T-helper 1 cell treated with Interleukin-12 subunit alpha and Interleukin-12 subunit beta and Interleukin-4 antibody, amounts not matched to agents 30 ng/mL and 1 ng/mL, for 36 hours (primary cell): Measurements from ENCODE around the gene IQCE. TPM values are rescaled to one million over a fixed set of nuclear protein-coding genes. Genes with fewer than 3 reads are reported as not detected.

Experiments
- intact Hi-C: fragments of 100-400 bp; cut with micrococcal nuclease; formaldehyde crosslinking; loops from one replicate; pipeline ENCODE4 v1.15.1; 2024
- total RNA-seq: library from RNA; stranded (reverse); gene quantifications from 2 replicates; pipeline ENCODE4 v1.2.3, GENCODE V29; 2022

Gene IQCE
- total RNA-seq, 1 donor from 2014 or later: 14.9 TPM

DNA sequence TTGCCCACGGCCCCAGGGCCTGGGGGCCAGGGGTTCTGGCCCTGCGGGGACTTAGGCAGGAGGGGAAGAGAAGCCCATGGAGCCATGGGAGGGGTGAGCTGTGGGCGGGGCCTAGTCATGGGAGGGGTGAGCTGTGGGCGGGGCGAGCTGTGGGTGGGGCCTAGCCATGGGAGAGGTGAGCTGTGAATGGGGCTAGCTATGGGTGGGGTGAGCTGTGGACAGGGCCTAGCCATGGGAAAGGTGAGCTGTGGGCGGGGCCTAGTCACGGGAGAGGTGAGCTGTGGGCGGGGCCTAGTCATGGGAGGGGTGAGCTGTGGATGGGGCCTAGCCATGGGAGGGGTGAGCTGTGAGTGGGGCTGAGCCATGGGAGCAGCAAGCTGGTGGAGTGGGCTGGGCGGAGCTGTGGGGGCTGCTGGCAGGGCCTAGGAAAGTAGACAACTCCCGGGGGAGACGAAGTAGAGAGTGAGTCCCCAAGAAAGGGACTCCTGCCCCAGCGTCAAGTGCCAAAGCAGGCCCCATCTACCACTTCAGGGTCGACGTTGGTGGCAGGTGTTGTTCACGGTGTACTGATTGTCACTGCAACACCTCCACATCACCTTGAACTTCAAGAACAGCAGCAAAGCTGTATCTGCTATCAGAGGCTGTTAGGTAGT is 53.8 kb downstream of the IQCE start:
- intact Hi-C loops: loop anchor here (1.0 kb wide), 1 partner anchor 19 kb away; the partner anchor contains the start of gene TTYH3

DNA sequence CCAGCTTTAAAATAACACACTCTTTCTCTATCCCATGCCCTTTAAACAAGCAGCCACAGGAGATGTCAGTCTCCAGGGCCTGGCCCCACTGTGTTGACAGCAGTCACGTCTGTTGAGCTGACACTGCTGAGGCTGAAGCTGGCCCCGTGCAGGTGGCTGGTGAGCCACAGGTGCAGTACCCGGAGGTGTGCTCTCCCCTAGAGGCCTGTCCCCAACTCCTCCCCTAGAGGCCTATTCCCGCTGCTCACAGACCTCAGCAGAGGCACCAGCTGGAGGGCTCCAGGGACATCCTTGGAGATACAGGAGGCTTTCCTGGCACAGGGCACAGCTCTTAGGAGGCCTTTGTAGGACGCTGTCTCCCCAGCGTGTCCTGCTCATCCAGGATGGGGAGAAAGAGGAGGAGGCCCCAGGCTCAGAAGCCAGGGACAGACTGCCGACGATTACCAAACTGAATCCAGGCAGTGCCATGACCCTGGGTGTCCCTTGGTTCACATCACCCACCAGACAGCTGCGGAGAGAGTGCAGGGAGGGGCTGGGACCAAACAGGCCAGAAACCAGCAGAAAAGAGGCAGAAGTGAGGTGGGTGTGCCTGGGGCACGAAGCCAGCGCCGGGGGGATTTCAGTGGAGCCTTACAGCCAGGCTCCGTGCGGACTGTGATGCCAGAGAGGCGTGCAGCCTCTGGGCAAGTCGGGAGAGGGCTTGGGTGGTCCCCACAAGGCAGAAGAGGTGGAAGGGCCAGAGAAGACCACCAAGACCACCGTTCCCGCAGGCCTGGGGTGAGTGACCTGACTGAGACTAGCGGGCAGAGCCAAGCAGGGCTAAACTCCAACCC is 54.5 kb downstream of the IQCE start:
- intact Hi-C loops: no loop called here

DNA sequence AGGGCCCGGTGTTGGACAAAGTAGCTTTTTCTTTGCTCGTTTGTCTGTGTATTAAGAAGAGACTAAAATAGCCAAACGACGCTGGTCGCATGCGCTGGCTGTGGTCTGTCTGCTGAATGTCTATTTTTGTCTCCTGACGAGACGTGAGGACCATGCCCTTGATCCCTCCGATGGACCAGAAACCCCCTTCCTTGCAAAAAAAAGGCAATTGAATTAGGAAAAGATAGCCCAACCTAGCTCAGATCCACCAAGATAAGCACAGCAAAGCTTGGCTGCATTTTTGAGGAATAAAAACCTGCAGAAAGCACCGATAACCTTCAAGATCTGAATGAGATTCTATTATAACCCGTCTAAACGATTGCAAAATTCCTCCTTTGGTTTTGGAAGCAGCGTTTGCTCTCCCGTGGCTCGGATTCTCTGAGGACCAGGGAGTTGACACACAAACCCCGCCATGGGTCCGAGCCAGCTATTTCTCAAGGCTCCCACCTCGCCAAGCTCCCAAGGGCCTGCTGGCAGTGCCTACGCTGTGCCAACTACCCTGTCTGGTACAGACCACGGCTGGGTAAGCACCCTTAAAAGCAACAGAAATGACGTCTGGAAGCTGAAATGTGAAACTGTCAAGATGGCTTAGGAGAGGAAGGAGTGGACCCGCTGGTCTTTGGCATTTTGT is 55.3 kb downstream of the IQCE start:
- intact Hi-C loops: no loop called here

DNA sequence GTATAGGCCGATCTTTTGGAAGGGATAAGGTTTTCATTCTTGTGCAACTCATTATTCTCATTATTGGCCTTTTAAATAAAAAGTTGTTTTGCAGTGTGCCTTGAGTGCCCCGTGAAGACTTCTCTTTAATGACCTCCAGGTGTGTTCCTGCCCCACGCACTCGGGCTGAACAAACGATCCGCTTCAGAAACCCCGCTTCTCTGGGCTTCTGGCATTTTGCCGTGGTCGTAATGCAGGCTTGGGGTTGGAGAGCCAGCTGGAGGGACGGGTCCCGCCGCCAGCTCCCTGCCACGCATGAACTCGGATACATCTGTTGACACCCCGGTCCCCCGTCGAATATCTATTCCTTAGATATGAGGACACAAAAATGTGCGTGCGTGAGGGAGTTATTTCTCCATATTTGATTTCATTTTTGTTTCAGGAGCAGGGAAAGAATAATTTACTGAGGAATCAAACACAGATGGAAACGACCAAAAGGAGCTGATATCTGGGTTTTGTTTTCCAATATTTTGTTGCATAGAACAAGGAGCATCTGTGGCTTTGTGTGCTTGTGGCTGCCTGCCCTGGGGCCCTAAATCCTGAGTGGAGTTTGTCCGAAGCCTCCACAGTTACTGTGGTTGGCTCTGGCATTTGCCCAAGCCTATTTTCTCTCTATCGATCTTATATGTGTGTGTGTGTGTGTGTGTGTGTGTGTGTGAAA is 56.0 kb downstream of the IQCE start:
- intact Hi-C loops: no loop called here

DNA sequence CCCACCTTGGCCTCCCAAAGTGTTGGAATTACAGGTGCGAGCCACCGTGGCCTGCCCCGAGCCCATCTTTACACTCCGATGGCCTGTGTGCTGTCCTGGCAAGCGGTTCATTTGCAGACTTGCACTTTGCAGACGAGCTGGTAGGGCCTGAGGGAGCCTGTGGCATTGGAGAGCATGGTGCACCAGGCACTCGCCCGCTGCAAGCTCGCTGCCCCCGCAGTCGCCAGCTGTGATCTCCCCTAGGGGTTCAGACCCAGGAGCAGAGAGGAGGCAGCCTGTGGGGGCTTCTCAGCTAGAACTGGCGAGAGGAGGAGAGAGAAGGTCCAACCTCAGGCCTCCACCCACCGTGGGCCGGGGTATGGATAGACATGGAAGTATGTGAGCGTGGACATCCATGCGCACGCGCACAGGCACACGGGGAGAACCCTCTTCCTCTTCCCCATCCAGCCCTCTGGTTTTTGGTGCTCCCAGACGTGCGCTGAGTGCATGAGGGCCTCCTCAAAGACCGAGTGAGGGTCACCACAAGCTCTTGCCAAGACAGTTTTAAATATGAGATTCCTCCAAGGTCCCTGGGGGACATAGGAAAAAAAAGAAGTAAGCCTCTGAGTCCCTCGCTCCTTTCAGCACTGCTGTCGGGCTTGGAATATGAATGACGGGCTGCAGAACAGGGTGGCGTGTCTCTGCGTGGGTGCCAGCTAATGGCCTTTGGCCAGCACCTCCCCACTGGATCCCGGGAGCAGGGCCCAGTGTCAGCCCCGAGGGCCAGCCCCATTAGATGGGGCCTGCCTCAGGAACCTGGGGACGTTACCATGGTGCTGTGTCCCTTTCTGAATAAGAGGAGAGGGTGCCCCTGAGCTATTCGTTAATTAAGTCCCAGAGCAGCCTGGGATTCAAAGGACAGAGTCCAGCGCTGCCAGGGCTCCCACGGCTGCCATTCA is 57.9 kb downstream of the IQCE start:
- intact Hi-C loops: no loop called here

DNA sequence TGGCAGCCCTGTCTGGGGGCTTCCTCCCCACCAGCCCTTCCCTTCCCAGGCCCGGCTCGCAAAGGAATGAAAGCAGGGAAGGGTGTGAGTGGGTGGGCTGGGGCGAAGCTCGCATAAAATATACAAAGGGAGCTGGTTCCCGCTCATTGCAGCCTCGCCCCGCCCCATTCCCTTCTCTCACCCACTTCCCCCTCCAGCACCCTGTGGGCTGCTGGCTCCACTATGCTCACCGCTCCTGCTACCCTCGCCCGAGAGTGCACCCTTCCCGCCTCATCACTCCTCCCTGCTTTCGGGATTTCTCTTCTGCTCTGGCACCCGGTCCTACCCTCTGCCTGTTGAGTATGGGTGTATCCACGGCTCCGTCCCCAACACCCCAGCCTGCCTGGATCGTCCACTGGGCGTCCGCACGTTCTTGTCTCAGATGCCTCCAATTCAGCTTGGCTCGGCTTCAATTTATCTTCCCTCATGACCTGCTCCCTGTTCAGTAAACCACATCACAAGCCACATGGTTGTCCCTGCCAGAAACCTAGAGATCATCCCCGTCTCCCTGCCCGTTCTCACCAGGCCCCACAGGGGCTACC is 58.6 kb downstream of the IQCE start:
- intact Hi-C loops: no loop called here

DNA sequence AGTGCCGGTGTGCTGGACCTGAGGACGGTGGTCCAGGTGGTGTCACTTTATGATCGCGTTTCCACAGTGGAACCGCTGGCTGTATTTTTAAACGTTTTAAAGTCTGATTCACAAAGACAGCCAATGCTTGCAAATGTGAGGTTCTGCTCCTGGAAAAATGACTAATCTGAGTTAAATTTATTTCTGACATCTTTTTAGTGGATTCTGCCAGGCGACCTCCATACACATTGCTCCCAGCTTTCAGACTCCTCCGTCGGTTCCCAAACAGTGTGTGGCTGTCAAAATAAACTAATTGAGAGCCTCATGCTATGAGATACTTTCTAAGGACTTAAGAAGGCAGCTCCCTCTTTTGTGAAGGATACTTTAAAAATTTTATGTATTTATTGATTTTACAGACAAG is 60.3 kb downstream of the IQCE start:
- intact Hi-C loops: no loop called here

DNA sequence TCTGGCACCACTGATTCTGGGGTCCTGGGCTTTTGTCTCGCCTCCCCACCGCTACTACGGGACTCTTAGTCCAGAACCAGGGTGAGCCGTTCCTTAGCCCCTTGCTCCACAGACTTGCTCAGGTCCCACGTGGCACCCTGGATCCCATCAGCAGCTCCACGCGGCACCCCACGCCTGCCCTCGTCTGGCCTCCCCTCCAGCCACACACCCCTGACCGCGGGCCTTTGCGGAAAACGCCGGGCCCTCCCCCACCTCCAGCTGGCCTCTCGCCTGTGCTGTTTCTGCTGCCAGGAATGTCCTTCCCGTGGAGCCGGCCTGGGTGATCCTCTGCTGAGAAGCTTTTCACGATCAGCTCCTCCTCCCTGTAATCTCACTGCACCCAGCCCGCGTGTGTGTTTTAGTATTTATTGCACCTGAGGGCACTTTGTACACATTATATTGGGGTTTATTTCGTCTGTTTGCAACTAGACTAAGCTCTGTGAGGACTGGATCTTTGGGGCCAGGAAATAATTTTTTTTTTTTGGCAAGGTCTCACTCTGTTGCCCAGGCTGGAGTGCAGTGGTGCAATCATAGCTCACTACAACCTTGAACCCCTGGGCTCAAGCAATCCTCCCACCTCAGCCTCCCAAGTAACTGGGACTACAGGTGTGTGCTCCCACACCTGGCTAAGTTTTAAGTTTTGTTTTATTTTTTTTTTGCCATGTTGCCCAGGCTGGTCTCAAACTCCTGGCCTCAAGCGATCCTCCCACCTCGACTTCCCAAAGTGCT is 62.5 kb downstream of the IQCE start:
- intact Hi-C loops: no loop called here

DNA sequence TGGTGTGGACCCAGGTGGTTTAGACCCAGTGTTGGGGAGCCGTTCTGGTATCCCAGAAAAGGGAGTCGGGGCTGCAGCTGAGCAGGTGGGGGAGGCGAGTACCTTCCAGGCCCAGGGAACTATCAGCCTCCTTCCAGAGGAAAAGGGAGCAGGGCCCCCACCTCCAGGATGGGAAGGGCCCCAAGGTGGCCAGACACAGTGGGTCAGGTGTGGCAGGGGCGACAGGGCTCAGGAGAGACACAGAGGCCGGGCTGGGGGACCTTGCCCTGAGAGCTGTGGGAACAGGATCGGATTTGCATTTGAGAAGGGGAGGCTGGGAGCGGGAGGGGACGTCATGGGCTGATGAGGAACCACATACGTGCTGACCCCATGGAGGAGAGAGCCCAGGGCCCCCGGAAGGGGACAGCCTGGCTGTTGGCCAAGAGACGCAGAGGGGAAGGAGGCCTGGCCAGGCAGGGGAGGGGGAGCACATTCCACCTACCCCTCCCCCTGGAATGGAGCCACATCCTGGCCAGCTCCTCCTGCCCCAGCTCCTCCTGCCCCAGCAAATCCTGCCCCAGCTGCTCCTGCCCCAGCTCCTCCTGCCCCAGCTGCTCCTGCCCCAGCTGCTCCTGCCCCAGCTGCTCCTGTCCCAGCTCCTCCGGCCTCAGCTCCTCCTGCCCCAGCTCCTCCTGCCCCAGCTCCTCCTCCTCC is 63.3 kb downstream of the IQCE start:
- intact Hi-C loops: no loop called here

DNA sequence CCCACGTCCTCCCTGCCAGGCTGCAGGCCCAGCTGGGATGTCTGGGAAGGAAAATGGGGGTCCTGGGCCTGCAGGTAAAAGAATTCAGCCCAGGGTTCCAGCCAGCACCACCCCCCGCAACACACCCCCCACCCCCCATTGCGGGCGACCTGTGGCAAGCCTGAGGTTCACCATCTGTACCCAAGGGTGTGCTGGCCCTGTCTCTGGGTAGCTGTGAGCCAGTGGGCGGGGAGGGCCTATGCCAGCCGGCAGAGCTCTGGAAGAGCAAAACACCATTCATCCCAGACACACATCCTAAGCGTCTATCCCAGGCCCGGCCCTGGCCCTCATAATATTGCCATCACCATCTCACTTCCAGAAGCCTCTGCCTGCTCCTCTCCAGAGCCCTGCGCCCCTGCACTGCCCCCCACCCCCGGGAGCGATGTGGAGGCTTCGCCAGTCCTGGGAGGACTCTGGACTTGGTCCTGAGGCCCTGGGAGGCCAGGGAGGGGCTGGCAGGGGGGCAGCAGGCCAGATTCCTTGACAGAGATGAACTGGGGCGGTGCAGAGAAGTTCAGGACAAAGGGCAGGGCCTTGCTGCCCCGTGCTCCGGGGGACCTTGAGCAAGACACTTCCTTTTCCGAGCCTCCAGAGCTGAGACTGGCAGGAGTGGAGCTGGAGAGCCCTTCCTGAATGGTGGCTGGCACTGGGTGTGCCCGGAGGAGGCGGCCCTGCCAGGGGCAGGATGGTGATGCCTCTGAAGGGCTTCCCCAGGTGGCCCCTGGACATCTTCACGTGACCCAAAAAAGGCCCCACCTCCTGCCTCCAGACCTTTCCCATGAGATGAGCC is 64.3 kb downstream of the IQCE start:
- intact Hi-C loops: no loop called here

DNA sequence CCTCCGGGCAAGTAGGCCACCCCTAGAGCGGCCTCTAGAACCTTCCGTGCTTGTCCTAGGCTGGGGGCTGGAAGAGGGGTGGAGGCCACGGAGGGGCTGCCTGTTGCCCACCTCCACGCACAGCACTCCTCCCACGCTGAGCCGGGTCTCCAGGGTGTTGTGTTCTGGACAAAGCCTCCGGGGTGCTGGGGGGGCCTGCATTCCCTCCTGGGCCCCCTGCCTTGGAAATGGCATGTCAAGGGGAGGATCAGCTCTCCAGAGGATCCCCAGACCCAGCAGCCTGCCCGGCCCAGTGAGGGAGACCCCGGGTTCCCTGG is 64.9 kb downstream of the IQCE start:
- intact Hi-C loops: no loop called here

DNA sequence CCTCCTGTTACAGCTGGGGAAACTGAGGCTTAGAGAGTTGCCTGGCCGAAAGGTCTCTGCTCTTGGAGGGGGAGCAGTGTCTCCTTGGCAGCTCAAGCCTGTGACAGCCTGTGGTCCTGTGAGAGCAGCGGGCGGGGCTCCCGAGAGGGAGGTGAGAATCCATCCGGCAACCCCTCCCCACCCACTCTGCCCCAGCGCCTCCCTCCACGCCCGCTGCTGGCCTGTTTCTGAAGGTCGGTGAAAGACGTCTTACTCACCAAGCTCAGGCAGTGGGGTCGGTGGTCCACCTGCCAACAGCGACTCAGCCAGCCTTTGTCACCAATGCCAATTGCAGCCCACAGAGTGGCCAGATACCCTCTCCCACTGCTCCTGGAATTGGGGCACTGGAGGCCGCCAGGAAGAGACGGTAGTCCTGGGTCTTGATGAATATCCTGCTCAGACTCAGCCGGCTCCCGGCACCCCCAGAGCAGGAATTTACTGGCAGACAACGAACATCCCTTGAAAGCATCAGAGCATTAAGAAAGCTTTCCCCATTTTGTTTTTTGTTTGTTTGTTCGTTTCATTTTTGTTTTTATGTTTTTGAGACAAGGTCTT is 65.6 kb downstream of the IQCE start:
- intact Hi-C loops: no loop called here

DNA sequence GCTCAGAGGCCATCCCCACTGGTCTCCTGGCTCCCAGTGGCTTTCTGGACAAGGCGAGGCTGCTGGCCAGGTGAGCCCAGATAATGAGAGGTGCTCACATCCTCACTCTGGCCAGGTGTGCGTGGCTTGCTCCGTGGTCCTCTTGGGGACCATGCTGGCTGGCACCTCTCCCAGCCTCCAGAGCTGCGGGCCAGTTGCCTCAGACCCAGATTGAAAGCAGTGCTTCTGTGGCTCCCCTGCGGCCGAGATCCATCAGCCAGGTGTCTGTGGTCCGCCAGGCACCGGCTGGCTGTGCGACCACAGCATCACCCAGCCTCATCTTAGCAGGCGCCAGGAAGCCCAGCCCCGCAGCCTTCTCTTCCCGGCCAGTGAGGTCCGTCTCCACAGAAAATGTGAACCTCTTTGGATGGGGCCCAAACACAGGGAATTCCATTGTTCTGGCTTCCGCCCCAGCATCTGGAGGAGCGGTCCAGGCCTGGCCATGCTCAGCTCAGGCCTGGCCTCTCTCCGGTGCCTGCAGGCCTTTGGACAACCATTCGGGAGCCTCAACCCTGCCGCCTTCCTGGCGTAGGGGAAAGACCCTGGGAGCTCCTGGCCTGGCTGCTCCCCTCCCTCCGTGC is 67.8 kb downstream of the IQCE start:
- intact Hi-C loops: no loop called here

DNA sequence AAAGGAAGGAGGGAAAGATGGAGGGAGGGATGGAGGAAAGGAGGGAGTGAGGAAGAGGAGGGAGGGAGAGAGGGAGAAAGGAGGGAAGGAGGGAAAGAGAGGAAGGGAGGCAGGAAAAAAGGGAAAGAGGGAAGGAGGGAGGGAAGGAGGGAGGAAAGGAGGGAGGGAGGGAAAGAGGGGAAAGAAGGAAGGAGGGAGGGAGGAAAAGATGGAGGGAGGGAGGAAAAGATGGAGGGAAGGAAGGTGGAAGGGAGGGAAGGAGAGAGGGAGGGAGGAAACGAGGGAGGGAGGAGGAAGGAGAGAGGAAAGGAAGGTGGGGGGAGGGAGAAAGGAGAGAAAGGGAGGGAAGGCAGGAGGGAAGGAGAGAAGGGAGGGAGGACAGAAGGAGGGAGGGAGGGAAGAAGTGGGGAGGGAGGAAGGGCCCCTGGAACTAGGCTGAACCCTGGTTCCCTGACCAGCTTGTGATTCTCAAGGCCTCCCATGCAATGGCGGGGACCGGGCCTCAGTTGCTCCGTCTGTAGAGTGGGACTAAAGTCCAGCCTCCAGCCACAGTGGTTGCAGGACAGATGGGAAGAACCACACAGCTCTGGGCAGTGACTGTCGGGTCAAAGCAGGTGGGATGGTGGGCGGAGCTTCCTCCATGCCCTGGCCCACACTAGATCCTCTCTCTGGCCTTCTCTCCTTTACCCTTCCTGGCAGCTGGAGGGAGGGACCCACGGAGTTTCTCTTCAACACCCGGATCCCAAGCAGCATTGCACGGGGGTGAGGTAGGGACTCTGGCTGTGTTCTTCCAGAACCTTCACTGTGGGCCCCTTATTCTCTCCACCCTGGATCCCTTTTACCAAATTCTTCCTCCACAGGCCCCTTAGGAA is 68.7 kb downstream of the IQCE start:
- intact Hi-C loops: no loop called here

DNA sequence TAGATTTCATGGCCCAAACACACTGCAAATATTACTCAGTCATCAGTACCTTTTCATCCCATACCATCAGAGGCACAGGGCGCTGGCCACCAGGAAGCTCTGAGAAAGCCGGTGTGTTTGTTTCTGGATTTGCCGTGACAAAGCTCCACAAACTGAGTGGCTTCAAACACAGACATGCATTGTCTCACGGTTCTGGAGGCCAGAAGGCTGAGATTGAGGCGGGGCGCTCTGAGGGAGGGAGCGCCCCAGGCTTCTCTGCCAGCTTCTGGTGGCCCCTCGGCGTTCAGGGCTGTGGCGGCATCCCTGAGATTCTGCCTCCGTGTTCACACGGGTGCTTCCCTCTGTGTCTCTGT is 69.3 kb downstream of the IQCE start:
- intact Hi-C loops: no loop called here

DNA sequence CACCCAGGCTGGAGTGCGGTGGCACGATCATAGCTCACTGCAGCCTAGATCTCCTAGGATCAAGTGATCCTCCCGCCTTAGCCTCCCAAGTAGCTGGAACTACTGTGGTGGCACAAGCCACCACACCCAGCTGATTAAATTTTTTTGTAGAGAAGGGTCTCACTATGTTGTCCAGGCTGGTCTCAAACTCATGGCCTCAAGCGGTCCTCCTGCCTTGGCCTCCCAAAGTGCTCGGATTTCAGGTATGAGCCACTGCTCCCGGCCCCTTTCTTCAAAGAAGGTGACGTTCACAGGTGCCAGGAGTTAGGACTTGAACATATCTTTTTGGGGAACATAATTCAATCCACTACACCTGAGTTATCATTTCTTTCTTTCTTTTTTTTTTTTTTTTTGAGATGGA is 70.1 kb downstream of the IQCE start:
- intact Hi-C loops: no loop called here
